Measurements from ENCODE around the gene TCF23.

DNA sequence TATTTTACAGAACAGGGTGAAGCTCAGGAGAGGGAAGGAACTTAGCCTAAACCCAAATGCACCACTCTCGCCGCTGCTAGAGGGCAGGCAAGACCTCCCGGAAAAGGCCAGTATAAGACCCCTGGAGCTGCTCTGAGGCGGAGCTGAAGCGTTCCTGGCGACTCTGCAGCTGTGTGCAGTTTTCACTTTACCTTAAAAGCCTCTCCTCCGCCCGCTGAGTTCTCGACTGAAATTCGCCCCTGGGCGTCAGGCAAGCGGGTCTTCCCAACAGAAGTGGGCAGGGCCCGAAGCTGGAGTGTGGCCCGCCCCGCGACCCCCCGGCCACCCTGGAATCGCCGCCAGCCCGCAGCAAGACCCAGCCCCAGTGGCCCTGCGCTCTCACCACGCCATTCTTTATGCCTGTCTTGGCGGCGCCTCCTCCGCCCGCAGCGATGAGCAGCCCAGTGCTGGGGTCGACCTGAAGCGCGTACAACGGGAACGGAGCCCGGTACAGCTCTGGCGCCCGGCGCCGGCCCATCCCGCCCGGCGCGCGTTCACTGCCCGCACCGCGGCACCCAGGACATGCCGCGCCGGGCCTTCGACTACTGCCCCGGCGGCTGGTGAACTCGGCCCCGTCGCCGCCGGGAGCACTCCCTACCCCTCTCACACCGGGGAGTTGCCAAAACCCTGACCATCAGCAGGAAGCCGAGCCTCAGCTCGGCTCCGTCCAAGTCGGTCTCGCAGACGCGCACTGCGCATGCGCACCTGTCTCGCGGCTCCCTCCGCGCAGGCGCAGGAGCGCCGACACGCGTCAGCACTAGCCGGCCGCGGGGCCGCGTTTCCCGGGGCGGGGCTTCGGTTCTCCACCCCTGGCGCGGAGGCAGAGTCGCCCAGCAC, 14.7 kb upstream of the TCF23 start, which contains the start of gene PREB:
- TF ChIP-seq, protein P1, sequence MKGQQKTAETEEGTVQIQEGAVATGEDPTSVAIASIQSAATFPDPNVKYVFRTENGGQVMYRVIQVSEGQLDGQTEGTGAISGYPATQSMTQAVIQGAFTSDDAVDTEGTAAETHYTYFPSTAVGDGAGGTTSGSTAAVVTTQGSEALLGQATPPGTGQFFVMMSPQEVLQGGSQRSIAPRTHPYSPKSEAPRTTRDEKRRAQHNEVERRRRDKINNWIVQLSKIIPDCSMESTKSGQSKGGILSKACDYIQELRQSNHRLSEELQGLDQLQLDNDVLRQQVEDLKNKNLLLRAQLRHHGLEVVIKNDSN (IDR thresholded peaks at IDR 0.05) = no peak
- TF ChIP-seq TCF12 (IDR thresholded peaks at IDR 0.05; ENCODE audit: low read depth) (no peak), EP300 (IDR thresholded peaks at IDR 0.05; ENCODE audit: borderline replicate concordance) (no peak), ZBTB7A (IDR thresholded peaks at IDR 0.05; ENCODE audit: low read depth) (peak; percentile 68; the same call in 1 of the 2 replicates)
- TF ChIP-seq, protein P2, sequence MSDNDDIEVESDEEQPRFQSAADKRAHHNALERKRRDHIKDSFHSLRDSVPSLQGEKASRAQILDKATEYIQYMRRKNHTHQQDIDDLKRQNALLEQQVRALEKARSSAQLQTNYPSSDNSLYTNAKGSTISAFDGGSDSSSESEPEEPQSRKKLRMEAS (IDR thresholded peaks at IDR 0.05) = no peak

Measured in Ishikawa (cell line).